Spleen (tissue), 7 donors: ENCODE measurements around the gene GOLGA3.

ENCODE experiments used
- CTCF ChIP-seq, 11 experiments: fragments of 200-600 bp in 7 of 11; fragments of 450-650 bp in 4 of 11; sonication (generic) in 4 of 11; IDR thresholded peaks in 8 of 11; conservative IDR thresholded peaks in 3 of 11; 1 replicate in 7 of 11; 2 replicates in 4 of 11; pipeline versions ENCODE4 v1.4.0 to v1.8.0; 2016 to 2021; ENCODE audit warnings: antibody characterized with exemption in 11 of 11, inconsistent platforms in 4 of 11, mild to moderate bottlenecking in 1 of 11
- POLR2A ChIP-seq, 3 donors: fragments of 450-650 bp; IDR thresholded peaks; one replicate each; pipeline ENCODE4 v1.5.1; 2017; ENCODE audit warnings: antibody characterized with exemption in 3 of 3, mild to moderate bottlenecking in 1 of 3
- POLR2AphosphoS5 ChIP-seq, 3 donors: sonication (generic); formaldehyde crosslinking; IDR thresholded peaks; one replicate each; pipeline ENCODE4 v1.5.1; 2017; ENCODE audit warnings: antibody characterized with exemption in 3 of 3
- donor health status: DM: no; HTN: no; CAD: no; lungs with moderate emphysema.
- donor health status: DM: no; HTN: no; CAD: no.
- donor health status: DM: no; HTN: no; CAD: no.

DNA sequence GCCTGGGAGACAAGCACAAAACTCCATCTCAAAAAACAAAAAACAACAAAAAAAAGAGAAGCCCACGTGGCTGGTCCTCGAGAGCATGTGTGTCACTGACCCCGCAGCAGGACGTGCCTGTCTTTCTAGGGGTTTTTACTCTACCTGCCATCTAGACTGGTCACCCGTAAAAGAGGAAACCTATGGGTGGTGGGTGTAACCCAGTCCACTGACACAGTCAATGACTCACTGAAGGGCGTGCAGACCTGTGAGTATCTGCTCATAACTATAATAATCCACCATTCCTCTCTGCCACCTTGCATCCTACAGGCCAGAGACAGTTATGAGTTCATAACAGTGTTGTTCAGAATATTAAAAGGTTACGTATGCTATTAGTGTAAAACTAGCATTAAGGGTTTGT is 4.6 kb downstream of the GOLGA3 start:
- TF ChIP-seq CTCF (IDR thresholded peaks at IDR 0.05 in 8 of 11, conservative IDR thresholded peaks at IDR 0.05 in 3 of 11) (no peak), POLR2A (IDR thresholded peaks at IDR 0.05) (no peak), POLR2AphosphoS5 (IDR thresholded peaks at IDR 0.05) (no peak)
